Measurements from ENCODE around the gene CAMK1D. TPM values are rescaled to one million over a fixed set of nuclear protein-coding genes. Genes with fewer than 3 reads are reported as not detected.
A peak's percentile ranks its signal among the peaks of the same experiment; 100 is the strongest.
"Not testable (repeated sequence)": the region's sequence is repeated elsewhere in the genome, so short reads cannot be mapped to it uniquely, and the experiment has no call there.

The CAMK1D gene
- polyA plus RNA-seq, 3 donors, result 2.2 to 9.7 (median 8.4) TPM

DNA sequence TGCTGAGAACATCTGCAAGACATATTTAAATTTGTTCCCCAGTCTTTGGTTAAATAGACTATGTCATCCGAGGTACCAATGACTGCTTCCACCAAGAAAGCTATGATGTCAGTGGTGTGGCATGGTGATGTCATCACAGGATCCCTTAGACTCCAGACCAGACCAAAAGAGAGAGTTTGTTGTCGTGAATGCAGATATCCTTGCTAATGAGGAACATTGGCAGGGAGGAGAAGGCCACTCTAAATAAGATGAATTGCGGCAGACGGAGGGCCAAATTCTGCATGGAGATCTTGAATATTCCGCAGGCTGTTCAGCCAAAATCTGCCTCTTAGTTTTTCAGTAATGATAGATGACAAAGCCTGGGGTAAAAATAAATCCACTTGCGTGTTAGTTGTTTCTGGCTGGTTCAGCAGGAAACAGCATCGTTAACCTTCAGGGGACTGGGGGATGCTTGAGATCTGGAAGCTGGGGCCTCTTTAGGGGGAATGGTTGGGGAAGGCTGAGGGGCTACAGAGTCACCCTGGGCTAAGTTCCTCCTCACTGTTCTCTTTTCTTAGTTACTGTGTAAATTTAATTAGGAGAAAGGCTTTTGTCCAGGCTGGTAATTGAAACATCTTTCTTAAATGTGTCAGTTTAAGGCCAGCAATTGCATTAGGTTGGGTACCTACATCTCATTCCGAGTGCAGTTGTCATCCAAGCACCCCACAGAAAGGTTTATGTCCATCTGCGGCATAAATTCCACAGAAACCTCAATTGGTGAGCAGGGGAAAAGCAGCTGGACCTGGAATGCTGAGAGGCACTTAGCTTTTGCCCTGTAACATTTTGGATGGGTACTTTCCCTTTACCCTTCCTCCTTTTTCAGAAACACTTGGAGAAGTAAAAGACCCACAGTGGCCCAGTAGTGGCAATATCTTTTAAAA, 11.6 kb upstream of the CAMK1D start:
- H3K27ac ChIP-seq (ENCODE audit: low read depth, low read length), result no peak overlapping the region
- WGBS, 3 donors, result 47 to 74% (median 51%) methylated on average over 9 of the region's 9 CpGs

DNA sequence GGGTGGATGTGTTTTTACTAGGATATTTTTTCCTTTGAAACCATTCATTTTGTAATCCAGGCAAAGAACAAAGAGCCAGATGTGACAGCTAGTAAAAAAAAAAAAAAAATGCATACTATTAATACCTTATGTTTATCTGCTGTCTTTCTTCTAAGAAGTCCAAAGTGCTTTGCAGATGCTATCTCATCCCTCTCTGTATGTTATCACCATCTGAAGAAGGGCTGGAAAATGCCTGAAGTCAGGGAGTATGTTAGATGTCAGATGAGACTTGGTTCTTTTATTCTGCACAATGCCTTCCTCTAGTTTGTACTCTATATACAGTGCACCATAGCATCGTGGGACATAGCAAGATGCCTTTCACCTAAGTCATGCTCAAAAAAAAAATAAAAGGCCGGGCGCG, 10.4 kb upstream of the CAMK1D start:
- WGBS, 3 donors, result 89 to 91% (median 90%) methylated on average over 4 of the region's 4 CpGs
- H3K27ac ChIP-seq (ENCODE audit: low read depth, low read length), result no peak overlapping the region

DNA sequence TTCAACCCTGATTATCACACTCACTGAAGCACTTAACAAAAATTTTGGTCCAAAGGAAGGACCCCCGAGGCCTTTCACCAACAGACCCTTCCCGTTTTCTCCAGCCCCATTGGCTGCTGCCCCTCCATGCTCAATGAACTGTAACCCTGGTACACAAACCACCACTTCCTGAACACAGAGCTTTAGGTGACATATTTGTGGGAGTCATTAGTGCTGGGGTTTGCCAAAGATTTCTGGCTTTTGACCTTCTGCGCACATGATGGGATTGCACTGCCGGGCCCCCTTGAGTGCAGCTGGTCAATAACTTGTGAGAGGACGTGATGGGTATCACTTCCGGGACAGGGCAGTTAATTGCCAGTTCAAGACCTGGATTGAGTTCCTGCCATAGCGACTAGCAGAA, 9.0 kb upstream of the CAMK1D start:
- WGBS, 3 donors, result 72 to 87% (median 86%) methylated on average over 7 of the region's 7 CpGs
- no peak overlapping the region for H3K27ac ChIP-seq (ENCODE audit: low read depth, low read length)

DNA sequence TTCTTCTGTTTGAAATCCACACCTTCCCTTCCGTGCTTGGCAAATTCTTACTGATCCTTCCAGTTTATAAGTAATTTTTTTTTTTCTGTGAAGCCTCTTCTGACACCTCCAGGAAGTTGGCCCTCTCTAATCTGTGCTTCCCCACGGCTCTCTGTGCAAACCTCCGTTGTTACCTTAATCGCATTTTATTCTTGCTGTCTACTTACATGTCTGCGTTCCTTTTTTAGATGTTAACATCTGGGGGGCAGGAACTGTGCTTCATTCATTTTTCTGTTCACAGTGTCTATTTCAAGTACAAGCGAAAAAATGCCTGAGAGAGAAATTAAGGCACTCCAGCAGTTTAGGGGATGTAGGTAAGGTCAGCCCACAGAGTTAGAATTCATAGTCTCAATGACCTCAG, 8.4 kb upstream of the CAMK1D start:
- no peak overlapping the region for H3K27ac ChIP-seq (ENCODE audit: low read depth, low read length)
- WGBS, 3 donors, result 63 to 81% (median 72%) methylated on average over 6 of the region's 6 CpGs

DNA sequence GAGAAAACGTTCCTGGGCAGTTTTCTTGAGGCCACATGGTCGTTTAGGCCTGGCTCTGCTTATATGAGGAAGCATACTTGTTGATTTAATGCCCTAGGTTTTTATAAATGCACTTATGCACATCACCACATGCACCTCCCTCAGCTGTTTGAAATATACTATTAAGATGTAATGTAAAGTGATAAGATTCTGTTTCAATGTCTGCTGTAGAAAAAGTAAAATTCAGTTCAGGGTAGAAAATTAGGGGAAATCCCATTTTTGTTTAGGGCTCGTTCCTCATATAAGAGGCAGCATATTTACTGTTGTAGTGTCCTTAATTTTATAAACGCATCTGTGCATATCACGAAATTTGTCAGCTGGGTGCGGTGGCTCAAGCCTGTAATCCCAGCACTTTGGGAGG, 7.8 kb upstream of the CAMK1D start:
- H3K27ac ChIP-seq (ENCODE audit: low read depth, low read length), result no peak overlapping the region
- WGBS, 3 donors, result 79 to 82% (median 81%) methylated on average over 6 of the region's 6 CpGs

DNA sequence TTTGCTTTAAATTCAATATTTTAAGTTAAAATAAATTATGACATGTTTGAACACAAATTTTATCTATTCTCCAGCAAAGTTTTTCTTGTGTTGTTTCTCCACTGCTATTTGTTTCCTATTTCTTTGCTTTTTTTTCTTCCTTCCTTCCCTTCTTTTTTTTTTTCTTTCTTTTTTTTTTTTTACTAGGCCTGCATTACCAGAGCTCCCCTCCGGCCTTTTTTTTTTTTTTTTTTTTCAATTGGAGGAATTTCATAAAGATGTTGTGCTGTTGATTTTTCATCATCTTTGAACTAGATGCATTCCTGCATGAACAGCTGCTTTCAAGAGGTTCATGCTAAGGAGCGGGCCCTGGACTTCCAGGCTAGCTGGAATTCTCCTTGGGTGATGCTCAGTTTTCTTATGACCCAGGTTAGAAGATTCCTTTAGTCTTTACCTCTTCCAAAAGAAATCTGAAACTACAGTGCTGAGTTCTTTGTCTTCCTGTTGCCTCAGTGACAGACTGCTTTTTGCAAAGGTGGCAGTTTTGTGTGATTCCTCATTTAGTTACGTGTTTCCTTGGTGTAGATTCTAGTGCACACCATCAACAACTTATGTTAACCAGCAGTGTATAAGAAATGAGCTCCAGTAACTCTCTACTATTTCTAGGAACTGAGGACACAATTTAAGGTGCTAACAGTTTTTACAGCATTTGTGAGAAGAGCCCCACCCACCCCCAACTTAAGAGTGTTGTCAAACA, 4.8 kb upstream of the CAMK1D start:
- H3K27ac ChIP-seq (ENCODE audit: low read depth, low read length), result no peak overlapping the region
- 79 to 90% (median 80%) methylated on average over 3 of the region's 3 CpGs for WGBS, 3 donors

DNA sequence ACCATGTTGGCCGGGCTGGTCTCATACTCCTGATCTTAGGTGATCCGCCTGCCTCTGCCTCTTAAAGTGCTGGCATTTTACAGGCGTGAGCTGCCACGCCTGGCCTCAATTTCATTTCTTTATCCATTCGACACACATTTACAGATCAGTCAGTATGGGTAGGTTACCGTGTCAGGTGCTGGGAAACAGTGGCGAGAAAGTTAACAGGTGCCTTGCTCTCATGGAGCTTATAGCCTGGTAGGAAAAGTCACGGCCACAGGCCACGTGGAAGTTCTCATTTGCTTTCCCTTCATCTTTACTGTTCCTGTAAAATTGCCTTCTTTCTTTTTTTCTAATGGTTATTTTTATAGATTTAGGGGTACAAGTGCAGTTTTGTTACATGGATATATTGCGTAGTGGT, 2.6 kb upstream of the CAMK1D start:
- WGBS, 3 donors, result 54 to 96% (median 83%) methylated on average over 10 of the region's 10 CpGs
- no peak overlapping the region for H3K27ac ChIP-seq (ENCODE audit: low read depth, low read length)

DNA sequence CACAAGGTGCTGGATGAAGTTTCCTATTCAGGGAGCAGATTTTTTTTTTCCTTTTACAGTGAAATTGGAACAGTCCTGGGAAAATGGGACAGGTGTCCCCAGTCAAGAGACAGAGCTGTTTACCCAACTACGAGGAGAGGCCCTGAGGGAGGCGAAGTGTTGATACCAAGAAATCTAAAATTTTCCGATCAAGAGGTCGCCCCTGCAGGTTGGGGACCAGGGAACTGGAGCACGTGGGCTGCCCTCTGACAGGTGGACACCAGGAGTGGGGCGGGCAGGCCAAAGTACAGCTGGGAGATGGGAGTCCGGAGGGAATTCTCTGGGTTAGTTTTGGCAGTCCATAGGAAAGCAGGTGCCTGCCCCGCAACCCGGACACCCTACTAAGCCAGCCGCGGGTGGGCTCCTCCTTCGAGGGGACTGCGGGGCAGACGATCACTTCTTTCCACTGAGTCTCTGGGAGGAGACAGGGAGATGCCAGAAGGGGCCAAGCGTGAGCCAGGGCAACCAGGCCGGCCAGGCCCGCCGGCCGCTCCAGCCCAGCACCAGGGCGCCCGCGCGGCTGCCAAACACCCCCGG, 965 bp upstream of the CAMK1D start:
- 15 to 26% (median 26%) methylated on average over 17 to 24 of the region's 24 CpGs for WGBS, 3 donors

DNA sequence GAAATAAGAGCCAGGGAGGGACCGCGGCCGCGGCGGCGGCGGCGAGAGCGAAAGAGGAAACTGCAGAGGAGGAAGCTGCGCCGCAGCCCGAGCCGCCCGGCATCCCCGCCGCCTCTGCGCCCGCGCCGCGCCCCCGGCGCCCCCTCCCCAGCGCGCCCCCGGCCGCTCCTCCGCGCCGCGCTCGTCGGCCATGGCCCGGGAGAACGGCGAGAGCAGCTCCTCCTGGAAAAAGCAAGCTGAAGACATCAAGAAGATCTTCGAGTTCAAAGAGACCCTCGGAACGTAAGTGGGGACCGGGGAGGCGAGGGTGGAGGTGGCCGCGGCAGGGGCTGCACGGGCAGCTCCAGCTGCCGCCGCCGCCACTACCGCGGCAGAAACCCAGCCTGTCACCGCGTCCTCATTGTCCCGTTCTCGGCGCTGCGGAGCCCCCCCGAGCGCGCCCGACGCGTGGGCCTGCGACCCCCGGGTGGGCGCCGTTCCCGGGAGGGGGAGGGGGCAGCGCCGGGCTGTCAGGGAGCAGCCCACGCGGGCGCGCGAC, 351 bp downstream of the CAMK1D start:
- H3K27ac ChIP-seq (ENCODE audit: low read depth, low read length), result no peak overlapping the region
- WGBS, 3 donors, result 0 to 1% (median 0%) methylated on average over 38 to 73 of the region's 73 CpGs

More for the DNA sequence above, 965 bp upstream of the CAMK1D start:
- peak overlapping the region; percentile 67 for H3K27ac ChIP-seq (ENCODE audit: low read depth, low read length)

DNA sequence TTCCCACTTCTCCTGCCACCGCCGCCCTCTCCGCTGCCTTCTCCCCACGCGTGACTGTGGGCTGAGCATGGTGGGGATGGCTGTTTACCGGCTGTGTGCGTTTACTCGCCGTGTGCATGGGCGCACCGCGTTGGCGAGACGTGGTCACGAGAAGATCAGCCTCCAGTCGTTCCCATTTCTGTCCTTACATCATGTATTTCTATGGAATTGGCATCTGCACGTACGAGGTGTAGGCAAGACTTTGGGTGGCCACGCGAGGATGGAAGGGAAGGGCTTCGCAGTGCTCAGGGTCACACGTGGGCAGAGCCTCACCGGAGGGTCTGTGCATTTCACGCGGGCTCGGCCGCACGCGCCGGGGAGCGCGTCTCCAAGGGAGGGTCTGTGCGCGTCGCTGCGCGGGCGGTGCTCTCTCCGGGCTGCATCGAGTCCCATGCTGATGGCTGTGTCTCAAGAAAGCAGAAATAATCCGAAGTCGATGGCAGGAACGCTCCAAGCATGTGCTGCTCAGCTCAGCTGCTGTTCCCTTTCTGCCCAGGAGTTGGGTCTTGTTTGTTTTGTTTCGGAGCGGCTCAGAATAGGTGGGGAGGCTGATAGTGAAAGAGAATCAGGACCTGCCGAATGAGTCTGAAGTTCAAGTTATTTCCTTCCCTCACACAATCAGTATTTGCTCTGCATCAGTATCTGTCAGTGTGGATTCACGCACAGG, 973 bp downstream of the CAMK1D start:
- no peak overlapping the region for H3K27ac ChIP-seq (ENCODE audit: low read depth, low read length)
- WGBS, 3 donors, result 0 to 1% (median 0%) methylated on average over 42 to 47 of the region's 47 CpGs

DNA sequence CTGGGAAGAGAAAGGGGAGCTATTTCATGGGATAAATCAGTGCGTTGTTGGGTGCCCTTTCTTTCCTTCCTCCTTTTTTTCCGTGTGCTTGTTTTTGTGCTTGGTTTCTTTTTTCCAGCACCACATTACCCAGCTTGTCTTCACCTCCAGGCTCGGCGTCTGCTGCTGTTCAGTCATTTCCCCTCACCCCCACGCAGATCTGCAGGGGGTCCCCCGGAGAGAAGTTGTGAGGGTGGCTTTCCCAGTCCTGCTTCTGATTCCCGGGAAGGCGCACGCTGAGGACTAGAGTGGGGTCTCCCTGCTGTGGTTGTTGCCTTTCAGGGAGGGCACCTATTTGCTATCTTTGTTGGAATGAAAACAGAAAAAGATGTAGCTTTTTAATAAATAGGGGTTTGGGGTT, 1.6 kb downstream of the CAMK1D start:
- no peak overlapping the region for H3K27ac ChIP-seq (ENCODE audit: low read depth, low read length)
- 12 to 21% (median 21%) methylated on average over 9 of the region's 9 CpGs for WGBS, 3 donors

DNA sequence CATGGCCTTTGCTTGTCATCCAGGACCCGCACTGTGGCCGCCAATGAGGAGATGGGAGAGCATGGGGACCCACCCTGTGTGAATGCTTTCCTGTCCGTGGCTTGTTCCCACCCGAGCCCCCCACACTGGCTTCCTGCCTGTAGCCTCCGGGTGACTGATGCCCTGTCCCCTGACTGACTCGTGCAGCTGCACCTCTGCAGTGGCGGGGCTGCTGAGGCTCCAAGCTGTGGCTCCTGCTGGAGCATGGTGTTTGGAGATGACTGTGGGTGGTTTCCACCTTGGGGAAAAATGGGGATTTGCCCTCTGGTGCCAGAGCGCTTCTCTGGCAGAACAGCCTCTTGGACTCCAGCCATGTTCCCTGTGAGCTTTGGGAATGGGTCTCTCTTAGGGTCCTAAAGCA, 2.1 kb downstream of the CAMK1D start:
- 27 to 58% (median 46%) methylated on average over 8 of the region's 8 CpGs for WGBS, 3 donors
- no peak overlapping the region for H3K27ac ChIP-seq (ENCODE audit: low read depth, low read length)

DNA sequence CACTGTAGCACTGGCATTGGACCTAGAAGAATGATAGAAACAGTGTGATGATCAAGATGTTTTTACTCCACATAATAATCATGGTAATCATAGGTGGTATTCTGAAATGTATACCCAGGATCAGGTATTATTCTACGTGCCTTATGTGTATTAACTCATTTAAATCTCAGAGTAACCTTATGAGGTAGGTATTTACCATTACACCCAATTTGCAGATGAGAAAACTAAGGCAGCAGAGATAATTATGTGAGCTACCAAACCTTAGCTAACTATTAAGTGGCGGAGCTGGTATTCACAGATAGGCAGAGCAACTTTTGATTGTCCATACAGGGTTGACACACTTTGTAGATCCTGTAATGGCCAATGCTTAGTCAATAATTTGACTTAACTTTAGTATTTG, 2.5 kb downstream of the CAMK1D start:
- no peak overlapping the region for H3K27ac ChIP-seq (ENCODE audit: low read depth, low read length)
- WGBS, 3 donors, result 48 to 96% (median 72%) methylated on average over 2 of the region's 2 CpGs

DNA sequence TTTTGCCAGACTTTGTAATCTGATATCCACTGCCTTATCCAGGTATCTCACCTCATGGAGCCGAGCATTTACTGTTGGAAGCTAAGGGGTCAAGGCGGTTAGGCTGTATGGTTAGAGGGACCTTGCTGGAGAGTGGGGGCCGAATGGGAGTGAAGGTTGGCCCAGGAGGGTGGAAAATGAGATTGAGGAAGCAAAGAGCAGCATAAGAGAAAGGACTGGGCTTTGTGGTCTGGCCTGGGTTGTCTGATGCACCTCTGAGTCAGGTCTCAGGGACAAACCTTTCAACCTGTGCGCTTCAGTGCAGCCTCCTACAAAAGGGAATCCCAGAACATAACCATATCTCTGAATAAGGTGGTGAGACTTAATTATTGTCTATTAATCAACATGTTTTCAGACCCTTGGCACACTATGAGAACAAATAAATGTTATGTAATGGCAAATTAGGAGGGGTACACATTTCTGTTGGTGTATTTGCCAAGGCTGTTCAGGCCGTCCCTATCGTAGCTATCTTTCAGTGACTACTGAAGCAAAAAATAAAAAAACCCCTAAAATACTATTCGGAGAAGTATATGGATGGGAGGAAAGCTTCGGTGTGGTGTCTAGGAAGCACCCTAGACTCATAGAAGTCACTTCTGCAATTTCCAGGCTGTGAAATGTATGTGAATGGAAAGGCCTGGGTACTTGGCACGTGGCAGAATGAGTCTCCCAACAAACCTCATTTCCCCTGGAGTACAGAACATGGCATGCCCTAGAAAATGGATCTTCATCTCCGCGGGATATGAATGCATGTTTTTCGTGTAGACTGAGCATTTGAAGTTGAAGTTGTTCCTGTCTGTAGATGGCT, 4.3 kb downstream of the CAMK1D start:
- no peak overlapping the region for H3K27ac ChIP-seq (ENCODE audit: low read depth, low read length)
- WGBS, 3 donors, result 62 to 82% (median 82%) methylated on average over 12 of the region's 12 CpGs

DNA sequence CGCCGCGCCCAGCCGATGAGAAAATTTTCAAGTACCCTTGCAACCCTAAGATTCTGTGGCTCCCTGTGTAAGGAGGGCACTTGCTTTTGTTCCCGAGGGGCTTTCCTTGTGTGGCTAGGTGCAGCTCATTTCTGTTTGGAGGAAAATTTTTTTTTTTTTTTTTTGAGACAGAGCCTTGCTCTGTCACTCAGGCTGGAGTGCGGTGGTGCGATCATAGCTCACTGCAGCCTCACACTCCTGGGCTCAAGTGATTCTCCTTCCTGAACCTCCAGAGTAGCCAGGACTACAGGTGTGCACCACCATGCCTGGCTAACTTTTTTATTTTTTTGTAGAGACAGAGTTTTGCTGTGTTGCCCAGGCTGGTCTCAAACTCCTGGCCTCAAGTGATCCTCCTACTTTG, 5.3 kb downstream of the CAMK1D start:
- 85 to 100% (median 88%) methylated on average over 7 of the region's 7 CpGs for WGBS, 3 donors
- H3K27ac ChIP-seq (ENCODE audit: low read depth, low read length), result not testable (repeated sequence)

DNA sequence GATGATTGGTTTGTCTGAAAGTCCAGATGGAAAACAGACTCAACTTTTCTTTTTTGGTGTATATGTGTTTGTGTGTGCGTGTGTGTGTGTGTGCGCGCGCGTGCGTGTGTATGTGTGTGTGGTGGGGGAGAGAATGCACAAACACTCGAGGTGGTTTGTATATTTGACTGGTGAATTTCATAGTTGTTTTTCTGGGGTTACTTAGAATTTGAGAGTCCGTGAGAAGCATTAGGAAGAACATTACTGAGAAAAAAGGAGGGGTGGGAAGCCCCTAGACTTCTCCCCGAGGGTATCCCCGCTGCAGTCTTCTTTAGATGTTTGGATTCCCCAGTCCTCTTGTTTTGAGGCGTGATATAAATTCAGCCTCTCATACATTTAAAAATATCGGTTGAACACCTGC, 6.0 kb downstream of the CAMK1D start:
- H3K27ac ChIP-seq (ENCODE audit: low read depth, low read length), result no peak overlapping the region
- 91 to 96% (median 92%) methylated on average over 12 of the region's 12 CpGs for WGBS, 3 donors

DNA sequence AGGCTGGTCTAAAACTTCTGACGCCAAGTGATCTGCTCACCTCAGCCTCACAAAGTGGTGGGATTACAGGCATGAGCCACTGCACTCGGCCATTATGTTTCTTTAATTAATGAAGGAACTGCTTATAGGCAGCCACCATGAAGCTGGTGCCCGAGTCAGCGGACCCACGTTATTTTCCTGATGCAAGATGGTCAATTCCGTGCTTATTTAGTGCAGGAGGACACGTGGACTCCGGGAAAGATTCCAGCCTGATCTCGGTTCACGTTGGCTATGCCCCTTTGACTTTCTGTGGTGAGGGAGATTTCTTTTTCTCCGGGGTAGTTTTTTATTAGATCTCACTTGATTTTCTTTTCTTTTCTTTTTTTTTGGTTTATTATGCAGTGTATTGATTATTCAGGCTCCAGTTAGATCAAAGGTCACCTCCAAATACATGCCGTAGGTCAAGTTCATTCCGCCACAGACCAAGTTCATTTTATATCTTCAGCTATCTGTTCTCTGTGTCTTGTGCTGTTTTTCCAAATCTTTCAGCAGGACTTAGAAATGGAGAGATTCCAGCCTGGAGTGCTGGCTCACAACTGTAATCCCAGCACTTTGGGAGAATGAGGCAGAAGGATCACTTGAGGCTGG, 8.3 kb downstream of the CAMK1D start:
- WGBS, 3 donors, result 54 to 86% (median 82%) methylated on average over 13 of the region's 13 CpGs
- H3K27ac ChIP-seq (ENCODE audit: low read depth, low read length), result no peak overlapping the region
